SJCRH30 (cell line): ENCODE results near the gene BTBD9. TPM values are rescaled to one million over a fixed set of nuclear protein-coding genes. Genes with fewer than 3 reads are reported as not detected.

Experiments
- DNase-seq, 2 experiments: peaks; one replicate each; pipeline ENCODE4 v3.0.0-alpha.2; 2015 to 2020
- H3K27ac ChIP-seq: fragments of 250-450 bp; sonication (Bioruptor Pico); 2 replicates; pipeline ENCODE4 v1.5.1; 2020; ENCODE audit warnings: mild to moderate bottlenecking, moderate library complexity
- H3K27me3 ChIP-seq: fragments of 250-450 bp; sonication (Bioruptor Pico); 2 replicates; pipeline ENCODE4 v1.5.1; 2020; ENCODE audit warnings: mild to moderate bottlenecking, moderate library complexity
- H3K36me3 ChIP-seq: fragments of 250-450 bp; sonication (Bioruptor Pico); 2 replicates; pipeline ENCODE4 v1.5.1; 2020; ENCODE audit warnings: mild to moderate bottlenecking, moderate library complexity
- H3K4me1 ChIP-seq: fragments of 250-450 bp; sonication (Bioruptor Pico); 2 replicates; pipeline ENCODE4 v1.5.1; 2020; ENCODE audit warnings: mild to moderate bottlenecking, moderate library complexity
- H3K4me3 ChIP-seq: fragments of 250-450 bp; sonication (Bioruptor Pico); 2 replicates; pipeline ENCODE4 v1.5.1; 2020; ENCODE audit warnings: mild to moderate bottlenecking, moderate library complexity
- H3K9me3 ChIP-seq: fragments of 250-450 bp; sonication (Bioruptor Pico); replicated peaks from 2 replicates; pipeline ENCODE4 v1.5.1; 2020; ENCODE audit warnings: mild to moderate bottlenecking, moderate library complexity
- total RNA-seq: library from RNA; depleted of rRNA; stranded (reverse); fragments of >200 nt; shearing (Covaris generic); gene quantifications from 2 replicates; pipeline ENCODE4 v1.2.3, GENCODE V29; 2014

The BTBD9 gene
- total RNA-seq, 1 experiment from 2014 or later = 6.2 TPM

DNA sequence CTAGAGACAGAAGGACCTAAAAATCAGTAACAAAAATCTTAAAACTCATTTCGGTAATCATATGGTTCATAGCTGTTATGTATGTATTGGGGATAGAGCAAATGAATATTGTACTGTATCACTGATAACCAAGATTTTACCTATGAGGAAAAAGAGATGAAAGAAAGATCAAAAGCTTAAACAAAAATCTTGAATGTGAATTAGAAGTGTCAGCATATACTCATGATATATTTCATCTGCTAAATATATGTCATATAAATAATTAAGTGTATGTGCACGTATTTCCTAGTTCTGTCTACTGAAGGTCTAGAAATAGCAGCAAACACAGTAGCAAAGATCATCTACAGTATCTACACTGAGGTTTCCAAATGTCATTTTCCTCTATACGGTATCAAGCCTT, 299.8 kb downstream of the BTBD9 start:
- no peaks in the 10 kb centered on the region for H3K9me3 ChIP-seq
- no peak overlapping the region for H3K4me3 ChIP-seq
- no peaks in the 10 kb centered on the region for H3K27me3 ChIP-seq
- no peaks in the 10 kb centered on the region for H3K36me3 ChIP-seq
- no peak overlapping the region for H3K27ac ChIP-seq
- no peak for DNase-seq
- H3K4me1 ChIP-seq = no peaks in the 10 kb centered on the region

DNA sequence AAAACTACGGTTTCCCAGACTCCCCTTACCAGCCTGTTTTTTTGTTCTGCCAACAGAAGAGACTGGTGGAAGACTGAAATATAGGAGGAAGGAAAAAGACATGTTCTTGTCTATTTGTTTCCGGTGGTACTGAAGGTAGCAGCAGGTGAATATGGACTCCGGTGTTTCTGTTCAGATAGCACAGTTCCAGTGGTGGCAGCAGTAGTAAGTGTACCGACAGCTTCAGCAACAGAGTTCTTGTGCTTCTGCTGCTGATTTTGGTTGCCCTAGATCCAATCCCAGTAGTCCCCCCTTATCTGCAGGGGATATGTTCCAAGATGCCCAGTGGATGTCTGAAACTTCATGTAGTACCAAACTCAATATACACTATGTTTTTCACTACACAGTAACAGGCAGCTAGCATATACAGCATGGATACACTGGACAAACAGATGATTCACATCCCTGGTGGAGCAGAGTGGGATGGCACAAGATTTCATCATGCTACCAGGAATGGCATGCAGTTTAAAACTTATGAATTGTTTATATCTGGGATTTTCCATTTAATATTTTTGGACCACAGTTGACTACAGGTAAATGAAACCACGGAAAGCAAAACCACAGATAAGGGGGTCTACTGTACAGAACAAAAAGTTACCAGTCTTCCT, 301.8 kb downstream of the BTBD9 start:
- Histone ChIP-seq H3K9me3 (no peaks in the 10 kb centered on the region), H3K4me1 (no peaks in the 10 kb centered on the region), H3K36me3 (no peaks in the 10 kb centered on the region), H3K27me3 (no peaks in the 10 kb centered on the region), H3K27ac (no peak overlapping the region), H3K4me3 (no peak overlapping the region)
- no peak for DNase-seq

DNA sequence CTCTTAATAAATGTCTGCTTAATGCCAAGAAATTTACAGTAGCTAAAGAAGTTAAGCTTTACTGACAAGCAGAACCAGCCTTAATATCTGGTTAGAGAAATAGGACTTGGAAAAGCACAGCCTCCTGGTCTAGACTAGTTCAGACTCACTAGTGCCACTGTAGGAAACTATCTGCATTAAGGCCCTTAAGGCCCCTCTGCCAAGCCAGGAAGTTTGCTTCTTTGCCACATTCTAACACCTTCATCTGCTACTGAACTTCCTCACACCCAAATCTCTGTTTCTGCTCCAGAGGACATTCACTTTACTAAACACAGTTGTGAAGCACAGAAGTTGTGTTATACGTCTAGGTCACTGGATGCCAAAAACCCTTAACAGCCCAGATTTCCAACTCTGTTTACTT, 302.8 kb downstream of the BTBD9 start:
- Histone ChIP-seq H3K9me3 (no peaks in the 10 kb centered on the region), H3K36me3 (no peaks in the 10 kb centered on the region), H3K27ac (no peak overlapping the region), H3K4me1 (no peaks in the 10 kb centered on the region), H3K27me3 (no peaks in the 10 kb centered on the region), H3K4me3 (no peak overlapping the region)
- no peak for DNase-seq

DNA sequence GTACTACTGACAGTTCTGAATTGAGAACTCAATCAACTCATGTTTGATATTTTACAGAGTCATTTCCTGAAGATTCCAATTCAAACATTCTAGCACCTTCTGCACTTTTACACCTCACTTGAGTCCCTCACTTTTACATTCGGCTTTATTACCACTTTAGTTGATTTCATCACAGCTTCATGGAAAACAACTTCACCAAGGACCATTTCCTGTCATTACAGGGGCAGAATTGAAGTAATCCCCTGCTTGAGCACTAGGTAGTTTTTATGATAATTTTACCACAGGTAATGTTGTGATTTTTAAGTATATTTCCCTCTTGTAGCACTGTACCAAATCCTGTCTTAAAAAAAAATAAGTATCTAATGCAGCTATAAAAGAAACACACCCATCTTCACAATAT, 312.9 kb downstream of the BTBD9 start:
- Histone ChIP-seq H3K4me3 (no peak overlapping the region), H3K4me1 (no peaks in the 10 kb centered on the region), H3K27me3 (no peaks in the 10 kb centered on the region), H3K9me3 (no peaks in the 10 kb centered on the region), H3K36me3 (no peaks in the 10 kb centered on the region), H3K27ac (no peak overlapping the region)
- no peak for DNase-seq

DNA sequence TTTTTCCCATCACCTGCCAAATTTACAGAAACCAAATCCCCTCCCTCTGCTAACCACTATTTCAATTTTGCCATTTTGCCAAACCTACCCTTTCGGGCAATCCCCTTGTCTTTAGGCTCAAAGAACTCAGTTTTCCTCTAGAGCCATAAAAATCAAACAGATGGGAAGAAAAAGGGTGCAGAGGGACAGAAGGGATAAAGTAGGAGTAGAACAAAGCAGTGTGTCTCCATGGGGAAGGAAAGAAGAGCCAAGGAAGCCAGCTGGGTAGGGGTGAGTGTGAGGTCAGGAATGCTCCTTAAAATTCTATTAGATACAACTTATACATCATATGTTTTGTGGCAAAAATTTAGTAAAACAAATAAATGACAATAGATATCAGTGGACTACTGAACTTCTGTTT, 316.5 kb downstream of the BTBD9 start:
- Histone ChIP-seq H3K27me3 (no peaks in the 10 kb centered on the region), H3K27ac (no peak overlapping the region), H3K36me3 (no peaks in the 10 kb centered on the region), H3K9me3 (no peaks in the 10 kb centered on the region), H3K4me1 (no peaks in the 10 kb centered on the region), H3K4me3 (no peak overlapping the region)
- no peak for DNase-seq

DNA sequence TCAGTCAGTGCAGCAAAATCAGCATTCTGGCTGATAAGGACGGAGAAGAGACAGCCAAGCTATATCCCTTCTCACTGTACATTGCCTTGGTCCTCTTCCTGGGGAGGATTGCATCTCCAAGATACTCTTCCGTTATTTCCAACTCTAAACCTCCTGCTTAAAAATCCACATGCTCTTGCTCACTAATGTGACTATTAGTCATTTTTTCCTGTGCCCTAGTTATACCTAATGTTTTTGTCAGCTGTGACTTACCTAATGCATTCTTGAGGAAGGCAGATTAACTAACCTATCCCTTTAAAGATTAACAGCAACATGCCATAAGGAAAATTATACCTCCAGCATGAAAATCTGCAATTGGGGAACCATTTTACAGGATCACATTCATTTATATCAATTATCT, 317.6 kb downstream of the BTBD9 start:
- Histone ChIP-seq H3K4me3 (no peak overlapping the region), H3K27ac (no peak overlapping the region), H3K36me3 (no peaks in the 10 kb centered on the region)

DNA sequence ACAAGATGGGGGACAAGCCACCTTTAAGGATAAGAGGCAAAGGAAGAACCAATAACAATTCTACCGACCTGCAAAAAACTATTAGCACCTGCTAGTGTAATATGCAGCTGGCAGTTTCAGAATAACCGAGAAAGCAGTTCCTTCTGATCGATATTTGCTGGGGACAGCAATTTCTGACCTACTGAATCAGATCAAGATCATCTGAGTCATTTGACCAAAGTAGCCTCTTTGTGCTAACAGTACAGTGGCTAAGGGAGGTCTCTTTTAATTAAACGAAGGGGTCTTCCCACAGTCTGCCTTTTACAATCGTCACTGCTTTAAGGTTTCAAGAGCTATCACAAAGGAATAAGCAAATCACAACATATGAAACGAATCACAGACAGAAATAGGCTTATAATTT, 318.9 kb downstream of the BTBD9 start:
- H3K27me3 ChIP-seq = no peaks in the 10 kb centered on the region

More for the DNA sequence above, 317.6 kb downstream of the BTBD9 start:
- no peak for DNase-seq
- Histone ChIP-seq H3K9me3 (no peaks in the 10 kb centered on the region), H3K27me3 (no peaks in the 10 kb centered on the region), H3K4me1 (no peaks in the 10 kb centered on the region)

DNA sequence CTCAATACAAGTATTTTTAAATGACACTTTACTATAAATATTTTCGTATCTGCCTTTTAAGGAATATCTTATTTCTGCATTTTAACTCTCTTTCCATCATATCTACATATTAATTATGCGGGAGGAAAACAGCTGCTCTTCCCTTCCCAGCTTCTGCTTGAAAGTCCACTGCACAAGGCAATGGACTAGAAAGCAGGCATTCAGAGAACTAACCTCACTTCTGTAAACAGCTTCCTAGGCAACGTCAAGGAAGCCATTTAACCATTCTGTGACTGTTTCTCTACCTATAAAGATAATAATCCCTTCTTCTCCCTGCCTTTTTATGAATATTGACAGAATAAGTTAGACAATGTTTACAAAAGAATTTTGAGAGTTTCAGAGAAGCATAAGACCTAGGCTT, 319.4 kb downstream of the BTBD9 start:
- H3K27ac ChIP-seq = no peak overlapping the region
- no peaks in the 10 kb centered on the region for H3K27me3 ChIP-seq
- no peak overlapping the region for H3K4me3 ChIP-seq
- H3K4me1 ChIP-seq = peaks cover 4% of the 10 kb centered on the region
- DNase-seq = peak in 1 of 2 experiments; percentile 15
- H3K36me3 ChIP-seq = no peaks in the 10 kb centered on the region
- no peaks in the 10 kb centered on the region for H3K9me3 ChIP-seq

More for the DNA sequence above, 318.9 kb downstream of the BTBD9 start:
- Histone ChIP-seq H3K4me1 (no peaks in the 10 kb centered on the region; the same call in 1 of the 2 replicates), H3K36me3 (no peaks in the 10 kb centered on the region), H3K27ac (no peak overlapping the region), H3K4me3 (no peak overlapping the region), H3K9me3 (no peaks in the 10 kb centered on the region)
- DNase-seq = no peak

DNA sequence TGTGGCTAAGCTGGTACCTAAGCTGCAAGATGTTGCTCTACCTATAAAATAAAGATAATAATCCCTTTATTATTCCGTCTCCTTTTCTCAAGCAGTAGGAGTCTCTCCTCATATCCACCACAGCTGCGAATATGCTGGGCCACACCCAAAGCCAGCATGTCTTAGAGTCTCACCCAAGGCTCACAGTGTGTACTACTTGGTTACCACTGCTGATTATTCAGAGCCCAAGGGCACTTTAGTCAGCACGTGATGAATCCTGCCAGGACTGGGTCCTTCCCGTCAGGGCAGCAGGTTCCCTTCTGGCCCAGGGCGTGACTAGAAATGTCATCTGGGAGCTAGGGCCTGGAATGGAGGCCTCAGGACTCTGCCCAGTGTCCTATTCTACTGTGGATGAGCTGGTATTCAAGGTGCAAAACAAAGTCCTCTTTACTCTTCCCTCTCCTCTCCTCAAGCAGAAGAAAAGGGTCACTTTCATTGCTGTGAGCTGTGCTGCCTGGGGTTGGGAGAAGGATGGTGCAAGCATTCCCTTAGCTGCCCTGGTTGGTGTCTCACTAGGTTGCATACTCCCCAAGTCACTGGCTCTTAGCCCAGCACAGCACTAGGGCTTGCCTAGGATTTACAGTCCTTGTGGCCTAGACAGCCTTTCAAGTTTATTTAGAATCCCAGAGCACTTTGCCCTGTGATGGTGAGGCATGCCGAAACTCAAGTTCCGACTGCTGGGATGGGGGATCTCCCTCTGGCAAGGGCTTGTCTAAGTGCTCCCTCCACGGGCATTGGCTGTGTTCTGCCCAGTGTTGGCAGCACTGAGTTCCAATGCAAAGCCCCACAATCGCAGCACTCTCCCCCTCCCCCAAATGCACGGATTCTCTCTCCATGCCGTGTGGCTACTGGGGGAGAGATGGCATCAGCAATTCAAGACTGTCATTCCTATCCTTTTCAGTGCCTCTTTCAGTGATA, 320.2 kb downstream of the BTBD9 start:
- peaks cover 4% of the 10 kb centered on the region for H3K4me1 ChIP-seq
- H3K9me3 ChIP-seq = no peaks in the 10 kb centered on the region
- DNase-seq = no peak
- no peaks in the 10 kb centered on the region for H3K36me3 ChIP-seq
- no peaks in the 10 kb centered on the region for H3K27me3 ChIP-seq
- no peak overlapping the region for H3K27ac ChIP-seq
- H3K4me3 ChIP-seq = no peak overlapping the region

DNA sequence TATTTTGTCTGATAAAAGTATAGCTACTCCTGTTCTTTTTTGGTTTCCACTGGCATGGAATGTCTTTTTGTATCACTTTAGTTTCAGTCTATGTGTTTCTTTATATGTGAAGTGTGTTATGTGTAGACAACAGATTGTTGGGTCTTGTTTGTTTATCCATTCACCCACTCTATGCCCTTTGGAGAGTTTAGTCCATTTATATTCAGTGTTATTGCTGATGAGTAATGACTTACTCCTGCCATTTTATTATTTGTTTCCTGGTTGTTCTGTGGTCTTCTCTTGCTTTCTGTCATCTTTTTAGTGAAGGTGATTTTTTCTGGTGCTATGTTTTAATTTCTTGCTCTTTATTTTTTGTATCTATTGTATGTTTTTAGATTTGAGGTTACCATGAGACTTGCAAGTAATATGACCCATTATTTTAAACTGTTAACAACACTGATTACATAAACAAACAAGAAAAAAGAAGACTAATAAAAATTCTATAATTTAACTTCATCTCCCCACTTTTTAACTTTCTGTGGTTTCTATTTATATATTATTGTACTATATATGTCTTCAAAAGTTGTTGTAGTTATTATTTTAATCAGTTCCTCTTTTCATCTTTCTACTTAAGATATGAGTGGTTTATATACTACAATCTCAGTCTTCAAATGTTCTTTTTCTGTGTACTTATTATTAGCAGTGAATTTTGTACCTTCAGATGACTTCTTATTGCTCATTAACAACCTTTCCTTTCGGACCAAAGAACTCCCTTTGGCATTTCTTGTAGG, 323.4 kb downstream of the BTBD9 start:
- DNase-seq = no peak
- Histone ChIP-seq H3K36me3 (no peaks in the 10 kb centered on the region), H3K9me3 (no peaks in the 10 kb centered on the region), H3K4me3 (no peak overlapping the region), H3K4me1 (peaks cover 4% of the 10 kb centered on the region), H3K27me3 (no peaks in the 10 kb centered on the region), H3K27ac (no peak overlapping the region)

DNA sequence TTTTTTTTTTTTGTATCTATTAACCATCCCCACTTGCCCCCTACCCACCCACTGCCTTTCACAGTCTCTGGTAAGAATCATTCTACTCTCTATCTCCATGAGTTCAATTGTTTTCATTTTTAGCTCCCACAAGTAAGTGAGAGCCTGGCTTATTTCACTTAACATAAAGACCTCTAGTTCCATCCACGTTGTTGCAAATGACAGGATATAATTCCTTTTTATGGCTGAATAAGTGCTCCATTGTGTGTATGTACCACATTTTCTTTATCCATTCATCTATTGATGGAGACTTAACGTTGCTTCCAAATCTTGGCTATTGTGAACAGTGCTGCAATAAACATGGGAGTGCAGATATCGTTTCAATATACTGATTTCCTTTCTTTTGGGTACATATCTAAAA, 328.5 kb downstream of the BTBD9 start:
- Histone ChIP-seq H3K36me3 (no peaks in the 10 kb centered on the region), H3K27ac (no peak overlapping the region), H3K9me3 (no peaks in the 10 kb centered on the region), H3K27me3 (no peaks in the 10 kb centered on the region), H3K4me3 (no peak overlapping the region), H3K4me1 (peaks cover 23% of the 10 kb centered on the region)
- no peak for DNase-seq

DNA sequence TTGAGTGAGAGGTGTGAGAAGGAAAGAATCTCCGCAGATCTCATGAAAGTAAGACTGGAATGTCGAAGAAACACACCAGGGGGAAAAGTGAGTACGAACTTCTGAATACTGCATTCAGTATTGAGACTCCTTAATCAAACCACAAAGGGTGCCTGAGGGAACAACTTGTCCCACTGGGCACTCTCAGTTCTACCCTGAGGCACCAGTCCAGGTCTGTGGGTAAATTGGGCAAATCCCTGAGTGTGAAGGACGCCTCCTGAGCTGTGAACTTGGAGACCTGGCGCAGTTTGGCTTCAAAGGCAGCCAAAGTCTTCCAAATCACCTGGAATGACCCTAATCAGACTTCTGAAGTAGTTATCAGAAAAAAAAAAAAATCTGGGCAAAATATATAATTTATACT, 329.7 kb downstream of the BTBD9 start:
- Histone ChIP-seq H3K4me3 (no peak overlapping the region), H3K27ac (no peak overlapping the region), H3K9me3 (no peaks in the 10 kb centered on the region), H3K27me3 (no peaks in the 10 kb centered on the region), H3K4me1 (peaks cover 25% of the 10 kb centered on the region), H3K36me3 (no peaks in the 10 kb centered on the region)
- peak in 1 of 2 experiments; percentile 38 for DNase-seq

DNA sequence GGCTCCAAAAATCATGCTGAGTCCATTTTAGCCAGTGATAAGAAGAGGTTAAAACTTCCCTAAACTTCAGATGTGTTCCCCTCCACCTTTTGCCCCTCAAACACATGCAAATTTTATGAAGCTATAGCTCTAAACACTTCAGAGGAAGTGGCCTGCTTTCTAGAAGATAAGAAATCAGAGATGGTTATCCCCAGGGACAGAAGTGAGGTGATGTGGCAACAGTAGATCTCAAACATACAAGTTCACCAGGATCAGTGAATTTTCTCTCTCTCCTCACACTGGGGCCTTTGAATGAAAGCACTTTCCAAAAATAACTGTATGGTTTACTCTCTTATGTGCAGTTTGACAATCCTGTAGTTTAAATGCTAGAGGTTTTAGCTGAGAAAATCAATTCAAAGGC, 332.0 kb downstream of the BTBD9 start:
- peak overlapping the region; percentile 76 for H3K27ac ChIP-seq
- H3K4me1 ChIP-seq = peaks cover 25% of the 10 kb centered on the region

DNA sequence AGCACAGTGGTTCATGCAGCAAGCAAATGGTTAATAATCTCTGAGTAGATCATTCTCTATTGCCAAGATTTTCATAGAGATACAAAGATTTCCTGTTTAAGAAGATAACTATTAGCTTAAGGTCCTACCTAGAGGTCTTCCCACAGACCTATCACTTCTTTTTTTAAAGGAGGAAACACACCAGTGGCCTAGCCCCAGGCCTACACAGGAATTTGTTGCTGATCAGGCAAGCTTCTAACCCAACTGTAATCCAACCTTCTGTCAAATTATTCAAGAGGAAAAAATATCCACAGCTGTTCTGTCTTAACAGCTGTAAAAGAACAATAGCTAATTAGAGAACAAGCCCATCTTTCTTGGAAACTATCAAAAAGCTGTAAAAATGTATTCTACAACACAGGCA, 332.8 kb downstream of the BTBD9 start:
- DNase-seq = peak; percentile 71 to 87
- peaks cover 5% of the 10 kb centered on the region for H3K9me3 ChIP-seq
- H3K27me3 ChIP-seq = no peaks in the 10 kb centered on the region
- H3K4me3 ChIP-seq = no peak overlapping the region
- H3K4me1 ChIP-seq = peaks cover 25% of the 10 kb centered on the region
- no peaks in the 10 kb centered on the region for H3K36me3 ChIP-seq
- peak overlapping the region; percentile 76 for H3K27ac ChIP-seq

More for the DNA sequence above, 332.0 kb downstream of the BTBD9 start:
- H3K27me3 ChIP-seq = no peaks in the 10 kb centered on the region
- DNase-seq = peak in 1 of 2 experiments; percentile 44
- no peak overlapping the region for H3K4me3 ChIP-seq
- H3K9me3 ChIP-seq = peaks cover 3% of the 10 kb centered on the region; the same call in 1 of the 2 replicates
- no peaks in the 10 kb centered on the region for H3K36me3 ChIP-seq
